CD4-positive, CD25-positive, alpha-beta regulatory T cell (primary cell): ENCODE measurements around the gene TMEM41A. TPM values are rescaled to one million over a fixed set of nuclear protein-coding genes. Genes with fewer than 3 reads are reported as not detected.

Experiments used
- ATAC-seq, 2 donors: fragments of 150-1000 bp; cut with Tn5 transposase; one replicate each; pipeline ENCODE4 v1.10.0; 2021; ENCODE audit warnings: low read depth in 2 of 2, moderate number of reproducible peaks in 2 of 2, moderate library complexity in 1 of 2
- DNase-seq, 3 donors: peaks; one replicate each; pipeline versions ENCODE4 v3.0.0 to v3.0.0-alpha.2; 2012 to 2022; ENCODE audit warnings: mixed read lengths in 1 of 3
- H3K27ac ChIP-seq: one replicate; pipeline ENCODE4 v1.7.0; 2013; ENCODE audit warnings: mild to moderate bottlenecking, low read length; ENCODE audit not compliant: insufficient read depth, poor library complexity, severe bottlenecking
- H3K27me3 ChIP-seq: one replicate; pipeline ENCODE4 v1.7.0; 2013; ENCODE audit warnings: low read length; ENCODE audit not compliant: control insufficient read depth, insufficient read depth
- H3K36me3 ChIP-seq: one replicate; pipeline ENCODE4 v1.7.0; 2013; ENCODE audit warnings: mild to moderate bottlenecking, low read length, moderate library complexity; ENCODE audit not compliant: control insufficient read depth, insufficient read depth
- H3K4me1 ChIP-seq: 2 replicates; pipeline ENCODE4 v1.7.0; 2013; ENCODE audit warnings: mild to moderate bottlenecking, low read length; ENCODE audit not compliant: insufficient read depth, control insufficient read depth, poor library complexity, severe bottlenecking
- H3K4me3 ChIP-seq: one replicate; pipeline ENCODE4 v1.7.0; 2013; ENCODE audit warnings: low read depth, mild to moderate bottlenecking, low read length, moderate library complexity
- H3K9me3 ChIP-seq, 2 experiments: 1 replicate in 1 of 2; 2 replicates in 1 of 2; pipeline ENCODE4 v1.7.0; 2013; ENCODE audit warnings: low read length in 2 of 2, mild to moderate bottlenecking in 1 of 2, moderate library complexity in 1 of 2; ENCODE audit not compliant: control insufficient read depth in 2 of 2
- H3K27ac Mint-ChIP-seq, 3 donors: one replicate each; pipeline ENCODE4 v1.8.0; 2020 to 2022; ENCODE audit warnings: mild to moderate bottlenecking in 3 of 3, mixed read lengths in 3 of 3, moderate library complexity in 2 of 3
- H3K27me3 Mint-ChIP-seq: one replicate; pipeline ENCODE4 v1.8.0; 2022; ENCODE audit warnings: mild to moderate bottlenecking, mixed read lengths
- H3K36me3 Mint-ChIP-seq: one replicate; pipeline ENCODE4 v1.8.0; 2020; ENCODE audit warnings: mixed read lengths
- H3K4me1 Mint-ChIP-seq, 4 donors: one replicate each; pipeline ENCODE4 v1.8.0; 2020 to 2022; ENCODE audit warnings: mixed read lengths in 4 of 4, mild to moderate bottlenecking in 1 of 4
- H3K4me3 Mint-ChIP-seq, 4 donors: one replicate each; pipeline ENCODE4 v1.8.0; 2020 to 2022; ENCODE audit warnings: mild to moderate bottlenecking in 4 of 4, mixed read lengths in 4 of 4, moderate library complexity in 3 of 4
- H3K9me3 Mint-ChIP-seq, 7 donors: one replicate each; pipeline ENCODE4 v1.8.0; 2020 to 2022; ENCODE audit warnings: mixed read lengths in 7 of 7, mild to moderate bottlenecking in 3 of 7, moderate library complexity in 2 of 7
- polyA plus RNA-seq, 4 donors: library from polyadenylated mRNA; unstranded; fragments of 300-500 nt; fragmentation: Illumina TruSeq; gene quantifications; one replicate each; pipeline ENCODE4 v1.2.3, GENCODE V29; 2021
- total RNA-seq: library from RNA; stranded (reverse); gene quantifications from one replicate; pipeline ENCODE4 v1.2.3, GENCODE V29; 2022

TMEM41A gene
- total and polyA plus RNA-seq, 5 donors from 2014 or later = 18.6 to 42.8 (median 22.0) TPM

GRCh38 chr3:185528532-185528931 is 29.7 kb upstream of the TMEM41A start:
- ATAC-seq (no peak), DNase-seq (no peak)
- Mint-ChIP-seq H3K27ac (peak overlapping the region in 1 of 3 donors; percentile 15), H3K4me3 (no peak overlapping the region), H3K4me1 (no peaks in the 10 kb centered on the region), H3K27me3 (peaks cover 16% of the 10 kb centered on the region), H3K36me3 (no peaks in the 10 kb centered on the region), H3K9me3 (peaks cover 0 to 3% (median 0%) of the 10 kb centered on the region in 7 donors)
- Histone ChIP-seq H3K9me3 (no peaks in the 10 kb centered on the region), H3K4me3 (no peak overlapping the region), H3K4me1 (no peaks in the 10 kb centered on the region), H3K27ac (no peak overlapping the region), H3K36me3 (no peaks in the 10 kb centered on the region), H3K27me3 (no peaks in the 10 kb centered on the region)

DNA sequence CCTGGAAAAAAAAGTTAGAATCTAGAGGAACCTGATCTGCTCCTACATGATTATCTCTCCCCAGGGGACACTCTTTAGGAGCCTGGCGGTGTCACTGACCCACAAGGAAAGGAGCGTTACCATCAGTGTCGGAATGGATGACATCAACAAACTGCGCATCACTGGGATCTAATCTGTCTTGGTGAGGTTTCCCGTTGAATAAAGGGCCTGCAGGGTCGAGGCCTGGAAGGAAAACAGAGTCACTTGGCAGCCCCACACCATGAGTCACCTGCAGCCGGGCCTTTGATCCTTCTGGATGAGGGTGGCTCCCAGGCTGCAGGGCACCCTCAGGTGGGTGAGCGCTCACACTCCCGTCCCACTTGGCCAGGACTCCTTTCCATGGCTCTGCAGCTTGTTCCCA is 28.5 kb upstream of the TMEM41A start:
- no peaks in the 10 kb centered on the region for H3K4me1 Mint-ChIP-seq

GRCh38 chr3:185526349-185526951 is 27.6 kb upstream of the TMEM41A start:
- Mint-ChIP-seq H3K36me3 (no peaks in the 10 kb centered on the region), H3K27ac (no peak overlapping the region)
- no peak for DNase-seq

More for the DNA sequence above, 28.5 kb upstream of the TMEM41A start:
- Mint-ChIP-seq H3K36me3 (no peaks in the 10 kb centered on the region), H3K27ac (no peak overlapping the region), H3K4me3 (no peak overlapping the region), H3K9me3 (peaks cover 0 to 3% (median 0%) of the 10 kb centered on the region in 7 donors), H3K27me3 (peaks cover 20% of the 10 kb centered on the region)
- no peaks in the 10 kb centered on the region for H3K9me3 ChIP-seq
- H3K27ac ChIP-seq = no peak overlapping the region
- DNase-seq (no peak), ATAC-seq (no peak)
- H3K4me1 ChIP-seq = no peaks in the 10 kb centered on the region
- H3K36me3 ChIP-seq = no peaks in the 10 kb centered on the region
- no peak overlapping the region for H3K4me3 ChIP-seq
- H3K27me3 ChIP-seq = peaks cover under 1% of the 10 kb centered on the region

GRCh38 chr3:185521349-185522138 is 22.7 kb upstream of the TMEM41A start:
- H3K4me3 Mint-ChIP-seq = peak overlapping the region in 1 of 4 donors; percentile 4
- no peaks in the 10 kb centered on the region for H3K4me1 ChIP-seq
- ATAC-seq = no peak

More at GRCh38 chr3:185526349-185526951, 27.6 kb upstream of the TMEM41A start:
- no peaks in the 10 kb centered on the region for H3K36me3 ChIP-seq
- H3K9me3 ChIP-seq = no peaks in the 10 kb centered on the region
- no peak overlapping the region for H3K4me3 ChIP-seq
- no peaks in the 10 kb centered on the region for H3K4me1 ChIP-seq
- Mint-ChIP-seq H3K4me1 (no peaks in the 10 kb centered on the region), H3K27me3 (peaks cover 24% of the 10 kb centered on the region), H3K9me3 (peaks cover 0 to 3% (median 0%) of the 10 kb centered on the region in 7 donors), H3K4me3 (no peak overlapping the region)
- ATAC-seq = no peak
- H3K27ac ChIP-seq = no peak overlapping the region
- H3K27me3 ChIP-seq = peaks cover 5% of the 10 kb centered on the region

GRCh38 chr3:185519021-185519420 is 20.2 kb upstream of the TMEM41A start:
- Mint-ChIP-seq H3K9me3 (peaks cover 0 to under 1% (median 0%) of the 10 kb centered on the region in 7 donors), H3K27me3 (peaks cover 28% of the 10 kb centered on the region), H3K36me3 (no peaks in the 10 kb centered on the region), H3K27ac (no peak overlapping the region), H3K4me1 (no peaks in the 10 kb centered on the region), H3K4me3 (no peak overlapping the region)
- ATAC-seq (no peak), DNase-seq (no peak)
- Histone ChIP-seq H3K36me3 (no peaks in the 10 kb centered on the region), H3K27ac (no peak overlapping the region), H3K4me3 (no peak overlapping the region), H3K9me3 (no peaks in the 10 kb centered on the region), H3K27me3 (peaks cover 5% of the 10 kb centered on the region), H3K4me1 (no peaks in the 10 kb centered on the region)

More at GRCh38 chr3:185521349-185522138, 22.7 kb upstream of the TMEM41A start:
- Mint-ChIP-seq H3K27ac (no peak overlapping the region), H3K4me1 (no peaks in the 10 kb centered on the region), H3K9me3 (peaks cover 0 to 2% (median 0%) of the 10 kb centered on the region in 7 donors), H3K36me3 (no peaks in the 10 kb centered on the region), H3K27me3 (peaks cover 29% of the 10 kb centered on the region)
- H3K9me3 ChIP-seq = no peaks in the 10 kb centered on the region
- DNase-seq = no peak
- H3K27me3 ChIP-seq = peaks cover 5% of the 10 kb centered on the region
- H3K36me3 ChIP-seq = no peaks in the 10 kb centered on the region
- H3K4me3 ChIP-seq = no peak overlapping the region
- no peak overlapping the region for H3K27ac ChIP-seq

- H3K4me3 ChIP-seq = no peak overlapping the region
- H3K27me3 ChIP-seq = peaks cover 5% of the 10 kb centered on the region
- no peak overlapping the region for H3K27ac ChIP-seq
- Mint-ChIP-seq H3K36me3 (no peaks in the 10 kb centered on the region), H3K27ac (no peak overlapping the region), H3K27me3 (peaks cover 23% of the 10 kb centered on the region), H3K4me1 (no peaks in the 10 kb centered on the region), H3K4me3 (no peak overlapping the region), H3K9me3 (no peaks in the 10 kb centered on the region)
- no peaks in the 10 kb centered on the region for H3K9me3 ChIP-seq
- no peaks in the 10 kb centered on the region for H3K4me1 ChIP-seq
- DNase-seq (no peak), ATAC-seq (no peak)
- H3K36me3 ChIP-seq = no peaks in the 10 kb centered on the region
Measured at GRCh38 chr3:185517387-185518130, 18.7 kb upstream of the TMEM41A start.

DNA sequence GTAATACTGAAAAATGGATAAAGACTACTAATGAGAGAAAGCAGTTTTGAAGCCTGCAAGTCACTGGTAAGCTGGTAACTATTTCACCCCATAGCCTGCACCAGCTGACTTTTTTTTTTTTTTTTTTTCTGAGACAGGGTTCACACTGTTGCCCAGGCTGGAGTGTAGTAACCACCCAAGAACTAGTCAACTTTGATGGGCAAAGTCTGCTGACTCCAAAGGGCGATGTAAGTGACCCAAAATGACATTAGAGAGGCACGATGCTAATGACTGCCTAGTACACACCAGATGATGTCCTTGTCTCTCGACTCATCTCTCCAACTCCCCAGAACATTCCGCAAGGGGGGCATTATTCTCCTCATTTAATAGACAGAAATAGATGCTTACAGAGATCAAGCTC is 12.9 kb upstream of the TMEM41A start:
- H3K4me1 Mint-ChIP-seq = no peaks in the 10 kb centered on the region
- ATAC-seq (no peak), DNase-seq (no peak)
- peak overlapping the region in 1 of 3 donors; percentile 26 for H3K27ac Mint-ChIP-seq
- peaks cover 13% of the 10 kb centered on the region for H3K27me3 Mint-ChIP-seq
- H3K36me3 Mint-ChIP-seq = no peaks in the 10 kb centered on the region
- Histone ChIP-seq H3K27me3 (peaks cover 2% of the 10 kb centered on the region), H3K36me3 (no peaks in the 10 kb centered on the region), H3K27ac (no peak overlapping the region), H3K4me1 (no peaks in the 10 kb centered on the region), H3K9me3 (no peaks in the 10 kb centered on the region), H3K4me3 (no peak overlapping the region)
- no peak overlapping the region for H3K4me3 Mint-ChIP-seq
- no peaks in the 10 kb centered on the region for H3K9me3 Mint-ChIP-seq
